Measurements from ENCODE around the gene CDKN2C.

CDKN2C gene

GRCh38 chr1:50959303-50959912 lies 10.6 kb upstream of the CDKN2C start:
- POLR2A ChIA-PET, result interaction anchor here (1.2 to 5.5 kb wide), 3 partner anchors 12 to 30 kb away, joined by 7 to 97 read pairs (median 7); partner anchors contain the start of gene CDKN2C

GRCh38 chr1:50959913-50960844 lies 9.9 kb upstream of the CDKN2C start, which contains the start of gene FAF1:
TSS of gene FAF1 (minus strand) at chr1:50960267. CDS start at chr1:50959811, 456 bp downstream.
- DNase-seq (ENCODE audit: extremely low spot score), result peak; percentile 91
- no peak for TF ChIP-seq ARNT (IDR thresholded peaks at IDR 0.05)
- TF ChIP-seq L3MBTL2 (conservative IDR thresholded peaks at IDR 0.05), result peak; percentile 74
- peak; percentile 44; the same call in 1 of the 2 replicates for TF ChIP-seq PKNOX1 (IDR thresholded peaks at IDR 0.05)
- TF ChIP-seq CTBP1 (IDR thresholded peaks at IDR 0.05; ENCODE audit: borderline replicate concordance), result no peak; the same call in 1 of the 2 replicates
- no peak for TF ChIP-seq SUZ12 (IDR thresholded peaks at IDR 0.05)
- no peak for TF ChIP-seq SP1 (IDR thresholded peaks at IDR 0.05)
- TF ChIP-seq ZNF384 (IDR thresholded peaks at IDR 0.05), result no peak
- POLR2A ChIA-PET, result interaction anchor here (1.0 to 5.5 kb wide), 8 partner anchors 9 to 657 kb away, joined by 3 to 97 read pairs (median 4); partner anchors contain the start of gene CDKN2C
- CTCF ChIA-PET, result interaction anchor here (0.7 to 1.3 kb wide), 5 partner anchors 10 to 231 kb away, joined by 3 to 6 read pairs (median 4); partner anchors contain the start of gene CDKN2C

More at GRCh38 chr1:50959303-50959912, 10.6 kb upstream of the CDKN2C start:
- peak; percentile 48 for DNase-seq (ENCODE audit: extremely low spot score)
- no peak for TF ChIP-seq ZNF384 (IDR thresholded peaks at IDR 0.05)
- CTCF ChIA-PET, result no interaction called here

GRCh38 chr1:50964863-50965262 lies 5.2 kb upstream of the CDKN2C start:
- CTCF ChIA-PET, result no interaction called here
- no peak for DNase-seq (ENCODE audit: extremely low spot score)
- TF ChIP-seq LEF1 (IDR thresholded peaks at IDR 0.05; ENCODE audit: borderline replicate concordance) (no peak), FOXA1 (IDR thresholded peaks at IDR 0.05) (no peak), SUZ12 (IDR thresholded peaks at IDR 0.05) (no peak), SP1 (IDR thresholded peaks at IDR 0.05) (no peak), TARDBP (IDR thresholded peaks at IDR 0.05) (no peak), L3MBTL2 (conservative IDR thresholded peaks at IDR 0.05) (no peak), FOXK2 (IDR thresholded peaks at IDR 0.05) (no peak), BHLHE40 (IDR thresholded peaks at IDR 0.05; ENCODE audit: borderline replicate concordance) (no peak), ZNF384 (IDR thresholded peaks at IDR 0.05) (no peak), ELF4 (IDR thresholded peaks at IDR 0.05) (no peak), NFRKB (IDR thresholded peaks at IDR 0.05) (no peak), CTBP1 (IDR thresholded peaks at IDR 0.05; ENCODE audit: borderline replicate concordance) (no peak), PKNOX1 (IDR thresholded peaks at IDR 0.05) (no peak), FOXM1 (IDR thresholded peaks at IDR 0.05; ENCODE audit: borderline replicate concordance) (no peak), HDGF (IDR thresholded peaks at IDR 0.05; ENCODE audit: borderline replicate concordance) (no peak), ARNT (IDR thresholded peaks at IDR 0.05) (no peak)
- POLR2A ChIA-PET, result no interaction called here

GRCh38 chr1:50966991-50967390 lies 3.1 kb upstream of the CDKN2C start:
- no peak for DNase-seq (ENCODE audit: extremely low spot score)
- TF ChIP-seq L3MBTL2 (conservative IDR thresholded peaks at IDR 0.05) (no peak), SP1 (IDR thresholded peaks at IDR 0.05) (no peak), FOXM1 (IDR thresholded peaks at IDR 0.05; ENCODE audit: borderline replicate concordance) (no peak), FOXA1 (IDR thresholded peaks at IDR 0.05) (no peak), BHLHE40 (IDR thresholded peaks at IDR 0.05; ENCODE audit: borderline replicate concordance) (no peak)
- ChIA-PET CTCF (no interaction called here), POLR2A (no interaction called here)

GRCh38 chr1:50967416-50968157 lies 2.5 kb upstream of the CDKN2C start:
- POLR2A ChIA-PET, result interaction anchor here (1.3 to 7.1 kb wide), 6 partner anchors 7 to 262 kb away, joined by 4 to 97 read pairs (median 18); partner anchors contain the start of gene FAF1
- DNase-seq (ENCODE audit: extremely low spot score), result no peak
- CTCF ChIA-PET, result no interaction called here
- TF ChIP-seq ARNT (IDR thresholded peaks at IDR 0.05), result no peak
- peak; percentile 96 for TF ChIP-seq L3MBTL2 (conservative IDR thresholded peaks at IDR 0.05)

GRCh38 chr1:50968158-50968820 lies 1.8 kb upstream of the CDKN2C start:
- ChIA-PET CTCF (interaction anchor here (0.7 kb wide), 1 partner anchor 273 kb away, joined by 3 read pairs; no protein-coding TSS in a partner anchor), POLR2A (interaction anchor here (1.3 to 7.1 kb wide), 6 partner anchors 8 to 263 kb away, joined by 4 to 97 read pairs (median 18); partner anchors contain the start of gene FAF1)
- TF ChIP-seq FOXM1 (IDR thresholded peaks at IDR 0.05; ENCODE audit: borderline replicate concordance) (peak; percentile 62), PKNOX1 (IDR thresholded peaks at IDR 0.05) (no peak), BHLHE40 (IDR thresholded peaks at IDR 0.05; ENCODE audit: borderline replicate concordance) (no peak), SP1 (IDR thresholded peaks at IDR 0.05) (no peak), ARNT (IDR thresholded peaks at IDR 0.05) (peak; percentile 56; the same call in 1 of the 2 replicates), SUZ12 (IDR thresholded peaks at IDR 0.05) (no peak), ZNF384 (IDR thresholded peaks at IDR 0.05) (no peak), TARDBP (IDR thresholded peaks at IDR 0.05) (no peak), FOXA1 (IDR thresholded peaks at IDR 0.05) (no peak), HDGF (IDR thresholded peaks at IDR 0.05; ENCODE audit: borderline replicate concordance) (no peak), ELF4 (IDR thresholded peaks at IDR 0.05) (no peak), FOXK2 (IDR thresholded peaks at IDR 0.05) (no peak), L3MBTL2 (conservative IDR thresholded peaks at IDR 0.05) (peak; percentile 82), NFRKB (IDR thresholded peaks at IDR 0.05) (no peak), LEF1 (IDR thresholded peaks at IDR 0.05; ENCODE audit: borderline replicate concordance) (no peak), CTBP1 (IDR thresholded peaks at IDR 0.05; ENCODE audit: borderline replicate concordance) (no peak)
- peak; percentile 83 for DNase-seq (ENCODE audit: extremely low spot score)
